MCF 10A (cell line): ENCODE results near the gene DNAJB9. TPM values are rescaled to one million over a fixed set of nuclear protein-coding genes. Genes with fewer than 3 reads are reported as not detected.
A peak's percentile ranks its signal among the peaks of the same experiment; 100 is the strongest.

Experiments
- BruUV-seq: library from RNA; stranded (reverse); fragments of 400-500 nt; replicated peaks from 2 replicates; lab custom pipeline; 2021; lab: Mats Ljungman, UMichigan
- CTCF ChIA-PET: fragments of 300-600 bp; sonication (Branson Sonifier 250); formaldehyde crosslinking; extraction: SDS; loops from one replicate; lab custom pipeline; 2021; ENCODE audit warnings: antibody characterized with exemption, inconsistent platforms; lab: Yijun Ruan, JAX
- POLR2A ChIA-PET: fragments of 300-600, 350-650 bp; sonication (Branson Sonifier 250); formaldehyde crosslinking; extraction: SDS; loops from one replicate; lab custom pipeline; 2020; ENCODE audit warnings: antibody characterized with exemption, inconsistent platforms; lab: Yijun Ruan, JAX
- DNase-seq: peaks from one replicate; pipeline ENCODE4 v3.0.0-alpha.2; 2018; ENCODE audit not compliant: unreplicated experiment
- H3K27ac Mint-ChIP-seq: one replicate; pipeline ENCODE4 v1.8.0; 2022; ENCODE audit warnings: mild to moderate bottlenecking, low read depth, mixed read lengths; ENCODE audit not compliant: unreplicated experiment
- H3K27me3 Mint-ChIP-seq: one replicate; pipeline ENCODE4 v1.8.0; 2022; ENCODE audit warnings: mixed read lengths; ENCODE audit not compliant: insufficient read depth, unreplicated experiment
- H3K36me3 Mint-ChIP-seq: one replicate; pipeline ENCODE4 v1.8.0; 2022; ENCODE audit warnings: mild to moderate bottlenecking, moderate library complexity, mixed read lengths; ENCODE audit not compliant: insufficient read depth, unreplicated experiment
- H3K4me1 Mint-ChIP-seq: one replicate; pipeline ENCODE4 v1.8.0; 2022; ENCODE audit warnings: mixed read lengths; ENCODE audit not compliant: insufficient read depth, unreplicated experiment
- H3K4me3 Mint-ChIP-seq: one replicate; pipeline ENCODE4 v1.8.0; 2022; ENCODE audit warnings: mild to moderate bottlenecking, moderate library complexity, mixed read lengths; ENCODE audit not compliant: unreplicated experiment
- H3K9me3 Mint-ChIP-seq: one replicate; pipeline ENCODE4 v1.8.0; 2022; ENCODE audit warnings: mixed read lengths; ENCODE audit not compliant: unreplicated experiment
- CTCF ChIP-seq: fragments of 200-600 bp; IDR thresholded peaks from one replicate; pipeline ENCODE4 v1.8.0; 2022; ENCODE audit warnings: antibody characterized with exemption, mild to moderate bottlenecking; ENCODE audit not compliant: unreplicated experiment
- intact Hi-C: fragments of 100-400 bp; cut with micrococcal nuclease; formaldehyde crosslinking; loops from 2 replicates; pipeline ENCODE4 v1.14.1; 2022
- total RNA-seq: library from RNA; stranded (reverse); gene quantifications from 2 replicates; pipeline ENCODE4 v1.2.3, GENCODE V29; 2022

Gene DNAJB9
- total RNA-seq, 1 experiment from 2014 or later, result 45.9 TPM

GRCh38 chr7:108570146-108570755, 577 bp downstream of the DNAJB9 start:
- BruUV-seq, result TSS peak; percentile 35

GRCh38 chr7:108572480-108572879, 2.8 kb downstream of the DNAJB9 start:
- intact Hi-C loops, result no loop called here
- peak overlapping the region; percentile 97 for H3K4me3 Mint-ChIP-seq
- no peak for TF ChIP-seq CTCF
- no peaks in the 10 kb centered on the region for H3K9me3 Mint-ChIP-seq
- H3K4me1 Mint-ChIP-seq, result peaks cover 21% of the 10 kb centered on the region
- DNase-seq, result no peak
- no TSS peak for BruUV-seq
- POLR2A ChIA-PET, result interaction anchor here (2.0 to 4.6 kb wide), 2 partner anchors 20 to 46 kb away, joined by 10 to 244 read pairs; partner anchors contain the start of gene PNPLA8
- no peak overlapping the region for H3K27ac Mint-ChIP-seq
- H3K36me3 Mint-ChIP-seq, result peaks cover 64% of the 10 kb centered on the region
- H3K27me3 Mint-ChIP-seq, result no peaks in the 10 kb centered on the region
- CTCF ChIA-PET, result interaction anchor here (1.1 kb wide), 1 partner anchor 24 kb away, joined by 3 read pairs; no protein-coding TSS in a partner anchor

More at GRCh38 chr7:108570146-108570755, 577 bp downstream of the DNAJB9 start:
- no peak for TF ChIP-seq CTCF
- Mint-ChIP-seq H3K36me3 (peaks cover 63% of the 10 kb centered on the region), H3K4me3 (peak overlapping the region; percentile 97), H3K27me3 (no peaks in the 10 kb centered on the region), H3K9me3 (no peaks in the 10 kb centered on the region), H3K4me1 (peaks cover 28% of the 10 kb centered on the region), H3K27ac (peak overlapping the region; percentile 99)
- ChIA-PET CTCF (interaction anchor here (0.6 to 0.8 kb wide), 2 partner anchors 27 to 39 kb away, joined by 3 read pairs; no protein-coding TSS in a partner anchor), POLR2A (interaction anchor here (0.6 to 4.6 kb wide), 15 partner anchors 9 to 1005 kb away, joined by 3 to 244 read pairs (median 3); partner anchors contain the start of gene PNPLA8)
- intact Hi-C loops, result no loop called here
- peak; percentile 69 for DNase-seq

GRCh38 chr7:108575156-108575555, 5.5 kb downstream of the DNAJB9 start:
- ChIA-PET POLR2A (interaction anchor here (0.7 to 2.1 kb wide), 3 partner anchors 21 to 50 kb away, joined by 4 to 11 read pairs (median 9); partner anchors contain the start of gene PNPLA8), CTCF (interaction anchor here (0.8 to 1.0 kb wide), 2 partner anchors 13 to 29 kb away, joined by 3 read pairs; no protein-coding TSS in a partner anchor)
- DNase-seq, result no peak
- Mint-ChIP-seq H3K27me3 (no peaks in the 10 kb centered on the region), H3K4me3 (no peak overlapping the region), H3K27ac (no peak overlapping the region), H3K4me1 (peaks cover 21% of the 10 kb centered on the region), H3K36me3 (peaks cover 52% of the 10 kb centered on the region), H3K9me3 (no peaks in the 10 kb centered on the region)
- intact Hi-C loops, result no loop called here
- no peak for TF ChIP-seq CTCF
- BruUV-seq, result no TSS peak

GRCh38 chr7:108576116-108576515, 6.4 kb downstream of the DNAJB9 start:
- Mint-ChIP-seq H3K9me3 (no peaks in the 10 kb centered on the region), H3K36me3 (peaks cover 47% of the 10 kb centered on the region), H3K27ac (no peak overlapping the region), H3K27me3 (no peaks in the 10 kb centered on the region), H3K4me3 (no peak overlapping the region), H3K4me1 (peaks cover 21% of the 10 kb centered on the region)
- CTCF ChIA-PET, result no interaction called here
- POLR2A ChIA-PET, result interaction anchor here (0.7 to 1.0 kb wide), 3 partner anchors 12 to 627 kb away, joined by 3 to 4 read pairs (median 3); no protein-coding TSS in a partner anchor
- intact Hi-C loops, result no loop called here
- DNase-seq, result no peak
- no peak for TF ChIP-seq CTCF
- BruUV-seq, result no TSS peak
